ENCODE data around the gene CKLF. TPM values are rescaled to one million over a fixed set of nuclear protein-coding genes. Genes with fewer than 3 reads are reported as not detected.
"Not testable (repeated sequence)": the region's sequence is repeated elsewhere in the genome, so short reads cannot be mapped to it uniquely, and the experiment has no call there.

CKLF gene
- total RNA-seq, 2 donors from 2014 or later: 22.5 to 40.7 TPM

- Mint-ChIP-seq H3K27ac (peak overlapping the region; percentile 55), H3K36me3 (ENCODE audit: low read depth) (peaks cover 40% of the 10 kb centered on the region), H3K9me3 (peaks cover 3% of the 10 kb centered on the region), H3K27me3 (ENCODE audit: insufficient read depth) (no peaks in the 10 kb centered on the region), H3K4me1 (peaks cover 27% of the 10 kb centered on the region), H3K4me3 (no peak overlapping the region)
- H3K36me3 ChIP-seq (ENCODE audit: control insufficient read depth, insufficient read depth, low read length): peaks cover 64% of the 10 kb centered on the region
- H3K4me3 ChIP-seq (ENCODE audit: low read length): no peak overlapping the region
- 46 to 47% methylated on average over 13 to 17 of the region's 17 CpGs for WGBS, 2 experiments (ENCODE audit: insufficient coverage in 1 of 2, insufficient read length in 1 of 2)
- peaks cover 12% of the 10 kb centered on the region for H3K4me1 ChIP-seq (ENCODE audit: control insufficient read depth, insufficient read depth, low read length)
- H3K27ac ChIP-seq (ENCODE audit: low read depth, low read length): no peak overlapping the region
- peak; percentile 97 for TF ChIP-seq CTCF (conservative IDR thresholded peaks at IDR 0.05)
- H3K9ac ChIP-seq (ENCODE audit: extremely low read depth, low read length, poor library complexity, severe bottlenecking): no peak overlapping the region
- DNase-seq: peak; percentile 98
- H3K27me3 ChIP-seq (ENCODE audit: control insufficient read depth, insufficient read depth, low read length, poor library complexity, severe bottlenecking): no peaks in the 10 kb centered on the region
- peaks cover 13% of the 10 kb centered on the region for H3K9me3 ChIP-seq (ENCODE audit: control insufficient read depth, low read length)
Measured at GRCh38 chr16:66608241-66609138, 56.1 kb downstream of the CKLF start.

GRCh38 chr16:66609139-66609510, 56.7 kb downstream of the CKLF start:
- peaks cover 70% of the 10 kb centered on the region for H3K36me3 ChIP-seq (ENCODE audit: control insufficient read depth, insufficient read depth, low read length)
- peaks cover 5% of the 10 kb centered on the region for H3K9me3 Mint-ChIP-seq
- H3K27ac Mint-ChIP-seq: no peak overlapping the region
- peak; percentile 61 for DNase-seq
- H3K27ac ChIP-seq (ENCODE audit: low read depth, low read length): no peak overlapping the region
- no peak overlapping the region for H3K4me3 Mint-ChIP-seq
- H3K4me3 ChIP-seq (ENCODE audit: low read length): no peak overlapping the region
- H3K27me3 Mint-ChIP-seq (ENCODE audit: insufficient read depth): no peaks in the 10 kb centered on the region
- H3K4me1 ChIP-seq (ENCODE audit: control insufficient read depth, insufficient read depth, low read length): peaks cover 12% of the 10 kb centered on the region
- WGBS, 2 experiments (ENCODE audit: insufficient coverage in 1 of 2, insufficient read length in 1 of 2): 85 to 91% methylated on average over 9 to 12 of the region's 12 CpGs
- peaks cover 15% of the 10 kb centered on the region for H3K9me3 ChIP-seq (ENCODE audit: control insufficient read depth, low read length)
- H3K9ac ChIP-seq (ENCODE audit: extremely low read depth, low read length, poor library complexity, severe bottlenecking): no peak overlapping the region
- peaks cover 22% of the 10 kb centered on the region for H3K4me1 Mint-ChIP-seq
- H3K36me3 Mint-ChIP-seq (ENCODE audit: low read depth): peaks cover 46% of the 10 kb centered on the region
- no peak for TF ChIP-seq CTCF (conservative IDR thresholded peaks at IDR 0.05)
- no peaks in the 10 kb centered on the region for H3K27me3 ChIP-seq (ENCODE audit: control insufficient read depth, insufficient read depth, low read length, poor library complexity, severe bottlenecking)

GRCh38 chr16:66610111-66610820, 57.9 kb downstream of the CKLF start:
- H3K27ac ChIP-seq (ENCODE audit: low read depth, low read length): no peak overlapping the region
- TF ChIP-seq CTCF (conservative IDR thresholded peaks at IDR 0.05): no peak
- peaks cover 80% of the 10 kb centered on the region for H3K36me3 ChIP-seq (ENCODE audit: control insufficient read depth, insufficient read depth, low read length)
- no peak for DNase-seq
- Mint-ChIP-seq H3K9me3 (peaks cover 6% of the 10 kb centered on the region), H3K4me3 (no peak overlapping the region), H3K4me1 (peaks cover 27% of the 10 kb centered on the region), H3K27me3 (ENCODE audit: insufficient read depth) (no peaks in the 10 kb centered on the region), H3K27ac (no peak overlapping the region), H3K36me3 (ENCODE audit: low read depth) (peaks cover 58% of the 10 kb centered on the region)
- WGBS, 2 experiments (ENCODE audit: insufficient coverage in 1 of 2, insufficient read length in 1 of 2): 93 to 95% methylated on average over 12 to 14 of the region's 14 CpGs
- H3K9me3 ChIP-seq (ENCODE audit: control insufficient read depth, low read length): peaks cover 15% of the 10 kb centered on the region
- no peak overlapping the region for H3K9ac ChIP-seq (ENCODE audit: extremely low read depth, low read length, poor library complexity, severe bottlenecking)
- H3K4me1 ChIP-seq (ENCODE audit: control insufficient read depth, insufficient read depth, low read length): peaks cover 12% of the 10 kb centered on the region
- H3K4me3 ChIP-seq (ENCODE audit: low read length): no peak overlapping the region
- no peaks in the 10 kb centered on the region for H3K27me3 ChIP-seq (ENCODE audit: control insufficient read depth, insufficient read depth, low read length, poor library complexity, severe bottlenecking)

GRCh38 chr16:66611911-66612310, 59.5 kb downstream of the CKLF start:
- not testable (repeated sequence) for H3K27me3 Mint-ChIP-seq (ENCODE audit: insufficient read depth); H3K27me3 ChIP-seq (ENCODE audit: control insufficient read depth, insufficient read depth, low read length, poor library complexity, severe bottlenecking); H3K27ac Mint-ChIP-seq; H3K4me3 Mint-ChIP-seq; H3K4me3 ChIP-seq (ENCODE audit: low read length); H3K27ac ChIP-seq (ENCODE audit: low read depth, low read length); H3K9me3 Mint-ChIP-seq; H3K9ac ChIP-seq (ENCODE audit: extremely low read depth, low read length, poor library complexity, severe bottlenecking); DNase-seq
- H3K36me3 Mint-ChIP-seq (ENCODE audit: low read depth): peaks cover 58% of the 10 kb centered on the region
- Histone ChIP-seq H3K9me3 (ENCODE audit: control insufficient read depth, low read length) (peaks cover 15% of the 10 kb centered on the region), H3K4me1 (ENCODE audit: control insufficient read depth, insufficient read depth, low read length) (peaks cover 21% of the 10 kb centered on the region), H3K36me3 (ENCODE audit: control insufficient read depth, insufficient read depth, low read length) (peaks cover 77% of the 10 kb centered on the region)
- H3K4me1 Mint-ChIP-seq: peaks cover 37% of the 10 kb centered on the region
- 97% methylated on average over 8 of the region's 8 CpGs; no CpG with 5 or more reads in 1 of the 2 experiments for WGBS, 2 experiments (ENCODE audit: insufficient coverage in 1 of 2, insufficient read length in 1 of 2)

Measured in endodermal cell (in vitro differentiated cells).